GM21367 (cell line): ENCODE data around the gene ABCB8.

Experiments used
- ATAC-seq: cut with Tn5 transposase; IDR thresholded peaks from one replicate; pipeline ENCODE4 v1.9.1; 2021; ENCODE audit not compliant: unreplicated experiment

Gene ABCB8

DNA sequence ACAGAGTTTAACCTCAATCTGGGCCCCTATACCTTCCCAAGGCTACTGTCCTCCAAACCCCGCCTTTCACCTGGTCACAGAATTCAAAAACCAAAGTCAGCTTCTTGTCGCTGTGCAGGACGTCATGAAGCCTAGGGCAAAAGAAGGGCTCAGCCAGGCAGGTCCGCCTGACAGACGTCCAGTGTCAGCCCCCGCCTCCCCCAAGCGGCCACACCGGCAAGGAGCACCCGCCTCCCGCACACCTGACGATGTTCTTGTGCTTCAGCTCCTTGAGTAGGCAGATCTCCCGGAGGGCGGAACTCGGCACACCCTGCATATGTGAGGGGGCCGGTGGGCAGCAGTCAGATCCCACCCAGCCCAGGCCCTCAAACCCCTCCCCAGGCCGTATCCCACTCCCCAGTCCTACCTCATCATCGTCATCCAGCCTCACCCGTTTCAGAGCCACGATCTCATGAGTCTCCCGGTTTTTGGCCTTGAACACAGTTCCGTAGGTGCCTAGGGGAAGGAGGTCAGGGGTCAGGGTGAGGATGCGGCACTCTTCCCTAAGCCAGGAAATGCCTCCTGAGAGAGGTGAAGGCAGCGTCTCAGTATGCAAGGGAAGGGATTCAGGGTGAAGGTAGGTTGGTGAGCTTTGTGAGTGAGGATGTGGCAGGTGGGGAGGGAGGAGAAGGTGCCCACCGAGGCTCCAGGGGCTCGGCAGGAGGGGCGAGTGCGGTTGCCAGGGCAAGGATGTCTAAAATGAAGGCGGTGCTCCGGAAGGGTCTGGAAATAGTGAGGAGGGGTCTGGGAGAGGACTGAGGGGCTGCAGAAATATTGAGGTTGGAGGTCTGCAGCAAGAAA, 28.6 kb downstream of the ABCB8 start:
- no peak for ATAC-seq

DNA sequence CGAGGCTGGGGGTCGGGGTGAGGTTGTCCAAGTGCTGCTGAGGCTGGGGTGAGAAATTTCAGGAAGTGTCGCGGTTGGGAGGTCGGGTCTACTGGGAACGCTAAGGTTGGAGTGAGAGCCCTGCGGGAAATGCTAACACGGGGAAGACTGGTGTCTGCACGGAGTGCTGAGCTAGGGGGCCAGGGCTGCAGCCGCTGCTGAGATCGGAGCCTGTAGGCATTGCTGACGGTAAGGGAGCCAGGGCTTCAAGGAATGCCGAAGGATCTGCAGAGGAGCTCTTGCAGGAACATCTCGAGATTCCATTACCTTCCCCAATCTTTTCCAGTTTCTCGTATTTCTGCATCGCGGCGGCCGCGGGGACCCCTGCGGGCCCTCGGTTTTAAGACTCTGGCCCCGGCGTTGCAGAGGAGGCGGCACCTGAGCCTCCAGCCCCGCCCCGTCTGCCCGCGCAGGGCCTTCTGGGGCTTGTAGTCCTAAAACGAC, 29.3 kb downstream of the ABCB8 start, which contains the start of gene CDK5:
Gene CDK5 (minus strand): TSS at position 392 of the 483 bp plus-strand sequence. CDS start 49 bp downstream, at position 343.
- peak; percentile 9 for ATAC-seq

- peak; percentile 81 for ATAC-seq
Observed at GRCh38 chr7:151057989-151058780, 29.9 kb downstream of the ABCB8 start.

DNA sequence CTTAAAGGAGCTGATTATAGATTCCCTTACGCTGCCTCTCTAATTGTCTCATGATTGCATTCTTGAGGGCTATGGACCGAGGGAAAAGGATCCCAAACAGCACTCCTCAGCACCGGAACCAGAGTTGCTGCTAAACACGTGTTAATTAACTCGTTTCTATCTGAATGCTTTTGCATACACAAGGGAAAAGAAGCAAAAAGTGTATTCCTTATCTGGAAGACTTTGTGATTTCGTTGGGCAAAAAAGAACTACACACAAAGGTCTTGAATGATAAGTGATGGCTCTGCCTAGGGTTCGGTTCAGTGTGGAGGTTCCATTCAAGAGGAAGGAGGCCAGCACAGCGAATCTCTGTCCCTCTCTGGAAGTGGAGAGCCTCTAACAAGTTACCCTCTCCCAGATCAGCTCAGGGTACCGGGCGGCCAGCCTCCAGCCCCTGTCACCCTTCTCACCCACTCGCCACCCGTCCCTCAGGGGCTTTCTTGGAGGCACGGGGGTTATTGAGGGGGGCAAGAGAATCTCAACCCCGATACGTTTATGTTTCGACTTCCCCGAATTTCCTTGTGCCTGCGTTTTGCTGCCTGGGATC, 30.6 kb downstream of the ABCB8 start:
- no peak for ATAC-seq

DNA sequence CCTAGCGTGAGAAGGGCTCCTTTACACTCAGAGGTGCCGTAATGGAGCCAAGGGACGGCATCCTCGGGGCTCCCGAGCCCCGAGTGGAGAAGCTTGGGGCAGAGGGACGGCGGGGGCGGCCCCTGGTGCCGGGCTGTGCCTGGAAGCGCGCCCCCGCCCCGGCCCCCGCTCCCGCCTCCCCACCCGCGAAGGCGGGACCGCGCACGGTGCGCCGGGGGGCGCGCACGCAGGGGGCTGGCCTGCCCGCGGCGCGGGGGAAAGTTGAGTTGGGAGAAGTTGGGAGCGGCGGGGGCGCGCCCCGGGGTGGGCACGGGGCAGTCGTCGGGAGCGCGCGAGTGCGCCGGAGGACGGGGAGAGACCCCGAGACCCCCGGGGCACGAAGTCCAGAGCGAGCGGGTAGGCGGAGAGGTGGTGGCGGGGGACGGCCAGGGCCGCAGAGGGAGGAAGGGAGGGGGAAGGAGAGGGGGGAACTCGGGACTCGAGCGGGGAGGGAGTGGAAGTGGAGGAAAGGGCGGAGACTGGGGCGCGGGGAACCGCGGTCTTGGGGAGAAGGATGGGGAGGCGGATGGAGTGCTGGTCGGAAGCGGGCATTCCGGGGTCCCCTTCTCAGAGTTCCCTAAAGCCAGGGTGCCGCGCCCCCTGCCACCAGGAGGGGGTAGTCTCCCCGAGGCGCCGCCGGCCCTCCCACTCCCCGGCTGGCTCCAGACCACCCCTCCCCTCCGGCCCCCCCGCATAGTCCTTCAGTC, 31.3 kb downstream of the ABCB8 start, which contains the start of gene SLC4A2:
Gene SLC4A2 (plus strand): TSS at position 223 of the 746 bp plus-strand sequence. CDS start 2,399 bp downstream, outside the sequence.
- peak; percentile 31 for ATAC-seq

GRCh38 chr7:151060113-151060415, 31.8 kb downstream of the ABCB8 start:
- ATAC-seq: no peak

DNA sequence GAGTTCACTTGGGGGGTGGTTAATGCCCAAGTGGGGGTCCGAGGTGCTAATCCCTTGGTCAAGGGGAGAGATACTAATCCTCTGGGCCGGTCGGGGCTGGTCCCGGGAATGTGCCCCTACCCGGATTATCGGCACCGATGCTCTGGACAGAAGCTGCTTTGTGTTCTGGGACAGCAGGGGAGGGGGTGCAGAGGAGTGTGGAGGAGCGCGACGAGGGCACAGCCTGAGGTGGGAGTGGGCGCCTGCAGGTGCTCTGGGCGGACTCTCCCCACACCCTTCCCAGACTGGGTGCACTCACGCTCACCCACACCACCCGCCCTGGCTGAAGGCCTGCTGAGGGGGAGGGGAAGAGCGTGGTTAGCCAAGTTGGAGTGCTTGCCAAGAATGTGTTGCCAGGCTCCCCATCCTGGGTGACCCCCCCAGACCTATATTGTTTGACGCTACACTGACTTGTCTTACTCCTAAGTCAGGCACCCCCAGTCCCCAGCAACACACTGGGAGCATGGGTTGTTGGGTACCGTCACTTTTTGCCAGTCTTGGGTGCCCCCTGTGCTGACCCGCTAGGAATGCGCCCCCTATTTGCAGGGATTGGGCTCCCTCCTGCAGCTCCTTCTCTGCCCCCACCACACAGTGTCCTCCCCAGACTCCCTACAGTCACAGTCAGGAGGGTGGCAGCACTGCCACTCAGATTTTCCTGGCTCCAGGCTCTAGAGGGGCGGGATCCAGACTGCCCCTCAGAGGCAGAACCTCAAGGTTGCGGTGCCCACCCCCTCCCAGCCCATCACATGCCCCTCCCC, 32.4 kb downstream of the ABCB8 start:
- no peak for ATAC-seq

GRCh38 chr7:151061213-151062110, 33.2 kb downstream of the ABCB8 start:
- ATAC-seq: no peak

GRCh38 chr7:151062111-151062398, 33.8 kb downstream of the ABCB8 start:
- no peak for ATAC-seq

DNA sequence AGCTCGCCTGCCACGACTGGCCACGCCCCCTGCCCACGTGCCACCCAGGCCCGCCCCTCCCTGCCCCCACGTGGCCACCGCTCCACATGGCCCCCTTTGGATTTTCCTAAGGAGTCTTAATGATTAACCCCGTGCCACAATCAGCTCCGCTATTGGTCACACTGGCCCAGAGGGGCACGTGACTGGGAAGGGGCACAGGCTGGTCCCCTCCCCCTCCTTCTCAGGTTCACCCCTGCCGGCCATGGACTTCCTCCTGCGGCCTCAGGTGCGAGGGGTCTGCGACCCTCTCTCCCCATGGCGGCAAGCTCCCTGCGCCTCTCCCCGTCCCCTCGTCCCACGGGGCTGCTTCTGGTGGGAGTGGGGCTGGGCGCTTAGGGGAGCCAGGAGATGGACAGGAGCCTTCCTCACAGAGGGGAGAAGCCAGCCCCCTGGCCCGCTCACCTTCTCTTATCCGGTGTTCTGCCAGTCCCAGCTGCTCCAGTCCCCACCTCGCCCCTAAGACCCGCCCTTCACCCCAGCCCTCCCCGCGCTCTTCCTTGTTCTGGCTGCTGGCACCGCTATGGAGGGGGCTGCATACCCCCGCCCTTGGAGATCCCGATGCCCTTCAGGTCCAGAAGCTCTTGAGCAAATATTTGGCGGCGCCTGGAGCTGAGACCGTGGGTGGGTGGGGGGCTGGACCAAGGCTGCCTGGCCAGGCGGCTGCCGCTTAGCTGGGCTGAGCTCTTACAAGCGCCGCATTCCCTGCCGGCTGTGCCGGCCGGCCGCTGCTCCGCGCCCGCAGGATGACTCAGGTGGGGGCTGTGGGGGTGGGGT, 34.4 kb downstream of the ABCB8 start:
- ATAC-seq: no peak

DNA sequence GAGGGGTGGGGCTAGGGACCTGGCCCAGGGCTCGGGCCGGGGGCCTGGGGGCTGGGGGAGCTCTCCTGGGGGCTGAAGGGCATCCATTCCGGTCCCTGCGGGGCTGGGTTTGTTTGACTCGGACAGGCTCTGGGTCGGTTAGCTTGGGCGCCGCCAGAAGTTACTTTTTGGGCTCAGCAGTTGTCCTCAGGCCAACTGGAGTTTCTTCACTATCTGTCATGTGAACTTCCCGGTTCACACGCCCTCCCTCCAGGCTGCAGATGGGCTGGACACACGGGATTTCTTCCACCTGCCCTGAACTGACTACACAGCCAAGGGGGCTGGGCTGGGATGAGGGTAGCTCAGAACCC, 34.9 kb downstream of the ABCB8 start:
- no peak for ATAC-seq

GRCh38 chr7:151064454-151064853, 36.2 kb downstream of the ABCB8 start:
- ATAC-seq: no peak

DNA sequence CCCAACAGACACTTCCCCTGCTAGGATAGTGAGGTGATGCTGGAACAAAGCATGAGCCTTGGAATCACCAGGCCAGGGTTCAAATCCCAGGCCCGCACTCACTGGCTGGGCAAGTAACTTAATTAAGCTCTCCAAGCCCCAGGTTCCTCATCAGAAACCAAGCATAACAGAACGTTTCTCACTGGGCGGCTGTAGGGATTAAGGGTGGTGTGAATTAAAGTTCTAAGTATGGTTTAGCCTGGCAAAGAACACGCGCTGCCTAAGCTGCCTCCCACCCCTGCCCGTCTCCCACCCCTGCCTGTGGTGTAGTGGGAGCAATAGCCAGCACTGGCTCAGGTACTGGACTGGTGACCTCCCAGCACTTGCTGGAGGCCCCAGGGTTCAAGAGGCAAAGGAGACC, 36.7 kb downstream of the ABCB8 start:
- no peak for ATAC-seq

GRCh38 chr7:151065516-151065915, 37.3 kb downstream of the ABCB8 start:
- no peak for ATAC-seq

DNA sequence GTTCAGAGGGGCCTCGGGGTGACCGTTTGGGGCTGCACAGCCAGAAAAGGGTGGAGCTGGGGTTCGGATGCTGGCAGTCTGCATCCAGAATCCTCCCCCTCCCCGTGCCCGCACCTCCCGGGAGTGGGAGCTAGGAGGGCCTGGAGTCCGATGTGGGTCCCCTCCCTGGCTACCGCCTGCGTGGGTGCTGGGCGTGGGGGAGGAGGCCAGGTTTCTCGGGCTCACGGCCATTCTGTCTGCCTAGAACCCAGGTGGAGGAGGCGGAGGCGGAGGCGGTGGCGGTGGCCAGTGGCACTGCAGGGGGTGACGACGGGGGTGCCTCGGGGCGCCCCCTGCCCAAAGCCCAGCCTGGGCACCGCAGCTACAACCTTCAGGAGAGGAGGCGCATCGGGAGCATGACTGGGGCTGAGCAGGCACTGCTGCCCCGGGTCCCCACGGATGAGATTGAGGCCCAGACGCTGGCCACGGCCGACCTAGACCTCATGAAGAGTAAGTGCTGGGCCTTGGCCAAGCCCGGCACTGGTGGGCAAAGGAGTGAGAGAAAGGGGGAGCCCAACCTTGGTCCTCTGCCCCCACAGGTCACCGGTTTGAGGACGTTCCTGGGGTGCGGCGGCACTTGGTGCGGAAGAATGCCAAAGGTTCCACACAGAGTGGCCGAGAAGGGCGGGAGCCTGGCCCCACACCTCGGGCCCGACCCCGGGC, 38.2 kb downstream of the ABCB8 start:
- no peak for ATAC-seq

DNA sequence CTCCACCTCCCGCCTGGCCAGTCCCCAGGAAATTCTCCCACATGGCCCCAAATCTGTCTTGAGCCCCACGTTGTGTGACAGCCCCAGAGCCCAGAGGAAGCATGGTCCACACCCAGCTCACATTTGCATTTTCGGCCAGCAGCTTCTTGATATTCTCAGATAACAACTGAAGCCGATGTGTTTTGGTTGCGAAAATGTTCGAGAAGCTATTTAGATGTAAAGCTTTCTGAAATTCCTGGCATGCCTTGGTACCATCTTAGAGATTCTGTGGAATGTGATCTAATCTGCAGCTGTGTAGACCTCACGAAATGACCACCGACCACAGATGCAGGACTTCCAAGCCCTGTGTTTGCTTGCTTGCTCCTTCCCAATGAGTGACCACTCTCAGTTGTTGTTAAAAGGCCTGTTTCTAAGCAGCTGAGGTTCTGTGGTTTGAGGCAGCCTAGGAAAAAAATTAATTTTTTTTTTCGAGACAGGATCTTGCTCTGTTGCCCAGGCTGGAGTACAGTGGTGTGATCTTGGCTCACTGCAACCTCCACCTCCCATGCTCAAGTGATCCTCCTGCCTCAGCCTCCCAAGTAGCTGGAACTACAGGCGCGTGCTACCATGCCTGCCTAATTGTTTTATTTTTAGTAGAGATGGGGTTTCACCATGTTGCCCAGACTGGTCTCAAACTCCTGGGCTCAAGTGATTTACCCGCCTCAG, 40.0 kb downstream of the ABCB8 start:
- no peak for ATAC-seq

DNA sequence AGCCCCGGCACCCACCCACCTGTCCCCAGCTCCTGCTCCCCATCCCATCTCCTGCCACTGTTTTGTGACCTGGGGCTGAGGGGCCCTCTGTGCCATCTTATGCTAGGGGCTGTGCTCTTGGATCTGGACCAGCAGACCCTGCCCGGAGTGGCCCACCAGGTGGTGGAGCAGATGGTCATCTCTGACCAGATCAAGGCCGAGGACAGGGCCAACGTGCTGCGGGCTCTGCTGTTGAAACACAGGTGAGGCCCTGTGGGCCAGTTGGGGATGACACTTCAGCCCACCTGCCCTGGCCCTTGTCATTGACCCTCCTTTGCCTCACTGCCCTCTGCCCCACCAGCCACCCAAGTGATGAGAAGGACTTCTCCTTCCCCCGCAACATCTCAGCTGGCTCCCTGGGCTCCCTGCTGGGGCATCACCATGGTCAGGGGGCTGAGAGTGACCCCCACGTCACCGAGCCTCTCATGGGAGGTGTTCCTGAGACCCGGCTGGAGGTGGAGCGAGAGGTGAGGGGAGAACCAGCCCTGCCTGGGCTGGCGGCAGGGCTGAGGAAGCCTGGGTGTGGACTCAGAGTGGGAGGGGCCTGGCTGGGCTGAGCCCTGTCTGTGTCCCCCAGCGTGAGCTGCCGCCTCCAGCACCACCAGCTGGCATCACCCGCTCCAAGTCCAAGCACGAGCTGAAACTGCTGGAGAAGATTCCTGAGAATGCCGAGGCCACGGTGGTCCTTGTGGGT, 41.8 kb downstream of the ABCB8 start:
- no peak for ATAC-seq
